ENCODE data around the gene USP37.

Gene USP37

DNA sequence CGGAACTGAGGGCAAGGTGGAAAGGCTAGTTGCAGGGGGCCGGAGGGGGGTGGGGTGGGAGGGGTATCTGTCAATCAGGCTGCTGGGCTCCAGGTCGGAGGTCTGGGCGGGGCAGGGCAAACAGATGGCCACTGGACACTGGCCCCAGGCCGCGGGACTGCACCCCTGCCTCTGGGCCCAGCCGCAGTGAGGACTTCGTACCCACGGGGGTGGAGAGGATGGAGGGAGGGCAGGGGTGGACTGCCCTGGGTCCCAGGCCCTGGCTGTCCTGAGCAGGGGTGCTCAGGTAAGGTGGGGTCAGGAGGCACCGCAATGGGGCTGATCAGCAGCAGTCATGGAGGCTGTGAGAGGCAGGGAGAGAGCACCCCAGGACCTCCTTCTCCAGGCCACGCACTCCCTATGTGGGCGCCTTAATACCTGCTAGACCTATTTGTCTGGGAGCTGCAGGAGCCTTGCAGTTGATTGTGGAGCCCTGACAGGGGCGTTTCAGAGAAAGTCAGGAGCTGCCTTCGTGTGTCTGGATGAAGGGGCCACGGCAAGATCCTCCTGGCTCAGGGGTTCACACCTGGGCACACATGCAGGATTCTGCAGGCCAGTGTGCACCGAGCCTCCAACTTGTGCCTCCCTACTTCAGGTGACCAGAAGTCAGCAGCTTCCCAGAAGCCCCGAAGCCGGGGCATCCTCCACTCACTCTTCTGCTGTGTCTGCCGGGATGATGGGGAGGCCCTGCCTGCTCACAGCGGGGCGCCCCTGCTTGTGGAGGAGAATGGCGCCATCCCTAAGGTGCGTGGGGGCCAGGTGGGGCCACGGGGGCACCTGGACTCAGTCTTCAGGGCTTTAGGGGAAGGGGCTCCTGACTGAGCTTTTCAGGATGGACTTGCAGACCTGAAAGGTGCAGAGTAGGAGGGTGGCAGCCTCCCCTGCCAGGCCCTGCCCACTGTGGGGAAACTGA, 166.9 kb downstream of the USP37 start:
- no peak for DNase-seq
